RPMI8226 (cell line): ENCODE data around the gene TMEM125.

Experiments
- DNase-seq: peaks from one replicate; pipeline ENCODE4 v3.0.0-alpha.2; 2015

TMEM125 gene

GRCh38 chr1:43313771-43314170 lies 44.0 kb downstream of the TMEM125 start:
- DNase-seq = no peak

- no peak for DNase-seq
Measured at GRCh38 chr1:43314233-43314632, 44.5 kb downstream of the TMEM125 start.

- DNase-seq = no peak
Measured at GRCh38 chr1:43315481-43315880, 45.7 kb downstream of the TMEM125 start.

- DNase-seq = no peak
Measured at GRCh38 chr1:43315963-43316737, 46.4 kb downstream of the TMEM125 start.

GRCh38 chr1:43316738-43317520 lies 47.1 kb downstream of the TMEM125 start:
- DNase-seq = no peak

GRCh38 chr1:43317817-43318471 lies 48.2 kb downstream of the TMEM125 start:
- no peak for DNase-seq

- no peak for DNase-seq
Measured at GRCh38 chr1:43318831-43319230, 49.0 kb downstream of the TMEM125 start.

GRCh38 chr1:43319288-43319687 lies 49.5 kb downstream of the TMEM125 start:
- no peak for DNase-seq

- no peak for DNase-seq
Measured at GRCh38 chr1:43319766-43320165, 50.0 kb downstream of the TMEM125 start.

GRCh38 chr1:43321331-43321891 lies 51.6 kb downstream of the TMEM125 start:
- DNase-seq = no peak

GRCh38 chr1:43322506-43322905 lies 52.7 kb downstream of the TMEM125 start:
- DNase-seq = no peak
